ENCODE results near the gene CFAP210. TPM values are rescaled to one million over a fixed set of nuclear protein-coding genes. Genes with fewer than 3 reads are reported as not detected.
A peak's percentile ranks its signal among the peaks of the same experiment; 100 is the strongest.
"Not testable (repeated sequence)": the region's sequence is repeated elsewhere in the genome, so short reads cannot be mapped to it uniquely, and the experiment has no call there.

Gene CFAP210
- total RNA-seq, 1 donor from 2014 or later = 0.49 TPM

DNA sequence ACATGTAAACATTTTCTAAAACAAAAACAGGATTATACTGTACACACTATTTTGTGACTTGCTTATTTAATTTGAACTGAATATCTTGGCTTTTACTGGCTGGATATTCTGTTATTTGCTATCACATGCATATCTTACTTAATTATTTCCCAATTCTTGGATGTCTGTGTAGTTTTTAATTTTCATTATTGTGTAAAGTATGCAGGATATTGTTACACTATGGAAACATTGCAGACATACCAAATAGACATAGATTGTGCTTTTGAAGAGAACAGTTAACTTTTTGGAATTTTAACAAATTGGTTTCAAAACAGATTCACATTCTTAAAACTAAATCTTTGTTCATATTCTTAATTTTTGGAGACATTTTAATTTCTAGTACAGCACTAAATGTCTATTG is 2.2 kb upstream of the CFAP210 start:
- Histone ChIP-seq H3K4me1 (peaks cover 25% of the 10 kb centered on the region), H3K36me3 (peaks cover 0 to 4% of the 10 kb centered on the region in 2 donors), H3K27ac (no peak overlapping the region), H3K4me3 (no peak overlapping the region), H3K9me3 (no peaks in the 10 kb centered on the region), H3K27me3 (no peaks in the 10 kb centered on the region)
- no peak for DNase-seq (ENCODE audit: extremely low spot score in 2 of 2)
- intact Hi-C loops (cut with DNase I) = no loop called here
- TF ChIP-seq POLR2AphosphoS5 (IDR thresholded peaks at IDR 0.05; ENCODE audit: insufficient read depth in 1 of 2, low read depth in 1 of 2) = no peak
- TF ChIP-seq POLR2A (IDR thresholded peaks at IDR 0.05) = no peak
- no peak for TF ChIP-seq CTCF (IDR thresholded peaks at IDR 0.05)

- intact Hi-C loops (cut with DNase I) = no loop called here
- no peak for DNase-seq (ENCODE audit: extremely low spot score in 2 of 2)
- no peaks in the 10 kb centered on the region for H3K27me3 ChIP-seq
- peak overlapping the region; percentile 82 for H3K27ac ChIP-seq
- peaks cover 25% of the 10 kb centered on the region for H3K4me1 ChIP-seq
- H3K4me3 ChIP-seq = peak overlapping the region; percentile 80 to 84
- H3K36me3 ChIP-seq = peaks cover 0 to 4% of the 10 kb centered on the region in 2 donors
- TF ChIP-seq CTCF (IDR thresholded peaks at IDR 0.05) (no peak), POLR2A (IDR thresholded peaks at IDR 0.05) (no peak), POLR2AphosphoS5 (IDR thresholded peaks at IDR 0.05; ENCODE audit: insufficient read depth in 1 of 2, low read depth in 1 of 2) (no peak)
- no peaks in the 10 kb centered on the region for H3K9me3 ChIP-seq
These were observed 672 bp upstream of the CFAP210 start for GRCh38 chr2:169694894-169695260.

DNA sequence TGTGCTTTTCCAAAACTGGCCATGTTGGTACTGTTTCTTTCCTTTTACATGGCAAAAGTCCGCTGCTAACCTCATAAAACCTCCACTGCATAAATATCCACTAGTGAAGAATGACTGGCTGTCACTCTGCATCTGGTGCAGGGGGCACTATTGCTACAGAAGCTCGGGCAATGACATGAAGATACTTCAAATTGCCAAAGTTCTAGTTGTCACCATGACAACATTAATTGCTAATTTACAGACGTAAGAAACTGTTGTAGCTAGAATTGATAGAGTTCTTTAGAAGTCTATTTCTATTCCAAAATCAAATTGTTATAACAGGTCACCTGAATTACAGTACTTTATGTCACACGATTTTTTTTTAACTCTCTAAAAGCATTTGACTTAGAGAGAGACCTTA is 845 bp downstream of the CFAP210 start:
- no peaks in the 10 kb centered on the region for H3K36me3 ChIP-seq
- TF ChIP-seq POLR2AphosphoS5 (IDR thresholded peaks at IDR 0.05; ENCODE audit: insufficient read depth in 1 of 2, low read depth in 1 of 2) (no peak), POLR2A (IDR thresholded peaks at IDR 0.05) (no peak), CTCF (IDR thresholded peaks at IDR 0.05) (no peak)
- H3K27me3 ChIP-seq = no peaks in the 10 kb centered on the region
- H3K27ac ChIP-seq = peak overlapping the region; percentile 2
- intact Hi-C loops (cut with DNase I) = no loop called here
- peaks cover 25% of the 10 kb centered on the region for H3K4me1 ChIP-seq
- peak overlapping the region in 1 of 2 donors; percentile 84 for H3K4me3 ChIP-seq
- no peak for DNase-seq (ENCODE audit: extremely low spot score in 2 of 2)
- H3K9me3 ChIP-seq = no peaks in the 10 kb centered on the region

GRCh38 chr2:169692718-169693117 is 1.5 kb downstream of the CFAP210 start:
- Histone ChIP-seq H3K27ac (no peak overlapping the region), H3K4me1 (peaks cover 25% of the 10 kb centered on the region), H3K27me3 (no peaks in the 10 kb centered on the region), H3K36me3 (no peaks in the 10 kb centered on the region), H3K9me3 (no peaks in the 10 kb centered on the region), H3K4me3 (no peak overlapping the region)
- no peak for DNase-seq (ENCODE audit: extremely low spot score in 2 of 2)
- intact Hi-C loops (cut with DNase I) = no loop called here
- TF ChIP-seq POLR2AphosphoS5 (IDR thresholded peaks at IDR 0.05; ENCODE audit: insufficient read depth in 1 of 2, low read depth in 1 of 2) (no peak), CTCF (IDR thresholded peaks at IDR 0.05) (no peak), POLR2A (IDR thresholded peaks at IDR 0.05) (no peak)

- peaks cover 24% of the 10 kb centered on the region for H3K4me1 ChIP-seq
- H3K27me3 ChIP-seq = no peaks in the 10 kb centered on the region
- H3K36me3 ChIP-seq = no peaks in the 10 kb centered on the region
- H3K9me3 ChIP-seq = no peaks in the 10 kb centered on the region
- TF ChIP-seq CTCF (IDR thresholded peaks at IDR 0.05) (no peak), POLR2A (IDR thresholded peaks at IDR 0.05) (no peak), POLR2AphosphoS5 (IDR thresholded peaks at IDR 0.05; ENCODE audit: insufficient read depth in 1 of 2, low read depth in 1 of 2) (no peak)
- H3K4me3 ChIP-seq = no peak overlapping the region
- DNase-seq (ENCODE audit: extremely low spot score in 2 of 2) = no peak
- H3K27ac ChIP-seq = no peak overlapping the region
- intact Hi-C loops (cut with DNase I) = no loop called here
These were observed 3.2 kb downstream of the CFAP210 start for GRCh38 chr2:169690958-169691357.

DNA sequence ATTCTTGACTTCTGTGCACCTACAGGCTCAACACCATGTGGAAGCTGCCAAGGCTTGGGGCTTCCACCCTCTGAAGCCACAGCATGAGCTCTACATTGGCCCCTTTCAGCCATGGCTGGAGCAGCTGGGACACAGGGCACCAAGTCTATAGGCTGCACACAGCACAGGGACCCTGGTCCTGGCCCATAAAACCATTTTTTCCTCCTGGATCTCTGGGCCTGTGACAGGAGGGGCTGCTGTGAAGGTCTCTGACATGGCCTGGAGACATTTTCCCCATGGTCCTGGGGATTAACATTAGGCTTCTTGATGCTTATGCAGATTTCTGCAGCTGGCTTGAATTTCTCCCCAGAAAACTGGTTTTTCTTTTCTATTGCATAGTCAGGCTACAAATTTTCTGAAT is 6.3 kb downstream of the CFAP210 start:
- intact Hi-C loops (cut with DNase I); H3K36me3 ChIP-seq; H3K27me3 ChIP-seq; H3K4me3 ChIP-seq; H3K9me3 ChIP-seq; H3K27ac ChIP-seq; DNase-seq (ENCODE audit: extremely low spot score in 2 of 2); H3K4me1 ChIP-seq: not testable (repeated sequence)

DNA sequence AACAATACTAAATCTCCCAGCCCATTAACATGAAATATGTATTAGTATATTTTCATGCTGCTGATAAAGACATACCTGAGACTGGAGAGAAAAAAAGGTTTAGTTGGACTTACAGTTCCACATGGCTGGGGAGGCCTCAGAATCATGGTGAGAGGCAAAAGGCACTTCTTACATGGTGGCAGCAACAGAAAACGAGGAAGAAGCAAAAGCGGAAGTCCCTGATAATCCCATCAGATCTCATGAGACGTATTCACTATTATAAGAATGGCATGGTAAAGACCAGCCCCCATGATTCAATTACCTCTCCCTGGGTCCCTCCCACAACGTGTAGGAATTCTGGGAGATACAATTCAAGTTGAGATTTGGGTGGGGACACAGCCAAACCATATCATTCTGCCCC is 7.4 kb downstream of the CFAP210 start:
- H3K27ac ChIP-seq; DNase-seq (ENCODE audit: extremely low spot score in 2 of 2); intact Hi-C loops (cut with DNase I); H3K36me3 ChIP-seq; H3K4me3 ChIP-seq; H3K4me1 ChIP-seq; H3K9me3 ChIP-seq; H3K27me3 ChIP-seq: not testable (repeated sequence)

DNA sequence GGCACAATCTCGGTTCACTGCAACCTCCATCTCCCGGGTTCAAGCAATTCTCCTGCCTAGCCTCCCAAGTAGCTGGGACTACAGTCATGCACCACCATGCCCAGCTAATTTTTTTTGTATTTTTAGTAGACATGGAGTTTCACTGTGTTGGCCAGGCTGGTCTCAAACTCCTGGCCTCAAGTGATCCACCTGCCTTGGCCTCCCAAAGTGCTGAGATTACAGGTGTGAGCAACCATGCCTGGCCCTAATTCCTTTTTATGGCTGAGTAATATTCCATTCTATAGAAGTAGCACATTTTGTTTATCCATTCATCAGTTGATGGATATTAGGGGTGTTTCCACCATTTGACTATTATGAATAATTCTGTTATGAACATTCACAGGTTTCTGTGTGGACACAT is 9.5 kb downstream of the CFAP210 start:
- H3K27me3 ChIP-seq; H3K36me3 ChIP-seq; H3K4me3 ChIP-seq; DNase-seq (ENCODE audit: extremely low spot score in 2 of 2); H3K4me1 ChIP-seq; H3K9me3 ChIP-seq; H3K27ac ChIP-seq; intact Hi-C loops (cut with DNase I): not testable (repeated sequence)
